SU-DHL-6 (cell line): ENCODE data around the gene FAM53B.
A peak's percentile ranks its signal among the peaks of the same experiment; 100 is the strongest.
"Not testable (repeated sequence)": the region's sequence is repeated elsewhere in the genome, so short reads cannot be mapped to it uniquely, and the experiment has no call there.

Experiments
- H2AFZ ChIP-seq: fragments of 200-600 bp; sonication (generic); 2 replicates; pipeline ENCODE4 v1.6.1; 2014; ENCODE audit warnings: low read depth, mild to moderate bottlenecking, moderate library complexity, mixed read lengths, antibody characterized with exemption, low read length; ENCODE audit not compliant: severe bottlenecking
- H3F3A ChIP-seq: fragments of 200-600 bp; shearing (Covaris generic); 2 replicates; pipeline ENCODE4 v1.6.0; 2016; ENCODE audit warnings: antibody characterized with exemption, mild to moderate bottlenecking; ENCODE audit not compliant: insufficient read depth
- H3K27ac ChIP-seq: fragments of 200-600 bp; sonication (generic); 2 replicates; pipeline ENCODE4 v1.5.1; 2016; ENCODE audit warnings: low read depth, mild to moderate bottlenecking, low read length, moderate library complexity, mixed read lengths
- H3K27me3 ChIP-seq: fragments of 200-600 bp; sonication (generic), shearing (Covaris generic); 2 replicates; pipeline ENCODE4 v1.6.0; 2014; ENCODE audit warnings: mild to moderate bottlenecking, low read length
- H3K36me3 ChIP-seq: fragments of 200-600 bp; sonication (generic); 2 replicates; pipeline ENCODE4 v1.6.1; 2014; ENCODE audit warnings: mild to moderate bottlenecking, low read length, mixed read lengths
- H3K4me2 ChIP-seq: fragments of 300-600, 200-600 bp; shearing (Covaris generic), sonication (generic); 2 replicates; pipeline ENCODE4 v1.6.0; 2014; ENCODE audit warnings: low read length, low read depth, mild to moderate bottlenecking; ENCODE audit not compliant: poor library complexity, severe bottlenecking
- H3K4me3 ChIP-seq: fragments of 200-600 bp; sonication (generic); 2 replicates; pipeline ENCODE4 v1.5.1; 2014; ENCODE audit warnings: antibody characterized with exemption, low read length, mild to moderate bottlenecking, mixed read lengths; ENCODE audit not compliant: insufficient read depth, poor library complexity, severe bottlenecking
- H3K79me2 ChIP-seq: fragments of 200-600 bp; sonication (generic); 2 replicates; pipeline ENCODE4 v1.6.1; 2014; ENCODE audit warnings: mild to moderate bottlenecking, low read length, moderate library complexity; ENCODE audit not compliant: insufficient read depth
- H3K9ac ChIP-seq: fragments of 200-600 bp; sonication (generic); 2 replicates; pipeline ENCODE4 v1.7.0; 2014; ENCODE audit warnings: mild to moderate bottlenecking, low read length
- H3K9me2 ChIP-seq: fragments of 200-600 bp; sonication (generic); replicated peaks from 2 replicates; pipeline ENCODE4 v1.6.1; 2014; ENCODE audit warnings: low read length; ENCODE audit not compliant: insufficient read depth
- H3K9me3 ChIP-seq: fragments of 200-600 bp; sonication (generic); 2 replicates; pipeline ENCODE4 v1.6.1; 2014; ENCODE audit warnings: low read length, mixed read lengths; ENCODE audit not compliant: insufficient read depth
- H4K20me1 ChIP-seq: fragments of 200-600 bp; sonication (generic); 2 replicates; pipeline ENCODE4 v1.6.1; 2014; ENCODE audit warnings: low read depth, mild to moderate bottlenecking, antibody characterized with exemption, low read length, moderate library complexity, mixed read lengths
- EZH2phosphoT487 ChIP-seq: fragments of 200-600 bp; sonication (generic), shearing (Covaris generic); conservative IDR thresholded peaks from 2 replicates; pipeline ENCODE4 v1.6.1; 2018; ENCODE audit warnings: mild to moderate bottlenecking, antibody characterized with exemption, low read length, moderate library complexity, mixed read lengths
- TF ChIP-seq, protein P1 (sequence below): fragments of 200-600 bp; sonication (generic); IDR thresholded peaks from one replicate; pipeline ENCODE4 v1.5.1; 2017; ENCODE audit warnings: antibody characterized with exemption, mild to moderate bottlenecking, low read length, moderate library complexity; ENCODE audit not compliant: insufficient read depth, poor library complexity, severe bottlenecking

The FAM53B gene

DNA sequence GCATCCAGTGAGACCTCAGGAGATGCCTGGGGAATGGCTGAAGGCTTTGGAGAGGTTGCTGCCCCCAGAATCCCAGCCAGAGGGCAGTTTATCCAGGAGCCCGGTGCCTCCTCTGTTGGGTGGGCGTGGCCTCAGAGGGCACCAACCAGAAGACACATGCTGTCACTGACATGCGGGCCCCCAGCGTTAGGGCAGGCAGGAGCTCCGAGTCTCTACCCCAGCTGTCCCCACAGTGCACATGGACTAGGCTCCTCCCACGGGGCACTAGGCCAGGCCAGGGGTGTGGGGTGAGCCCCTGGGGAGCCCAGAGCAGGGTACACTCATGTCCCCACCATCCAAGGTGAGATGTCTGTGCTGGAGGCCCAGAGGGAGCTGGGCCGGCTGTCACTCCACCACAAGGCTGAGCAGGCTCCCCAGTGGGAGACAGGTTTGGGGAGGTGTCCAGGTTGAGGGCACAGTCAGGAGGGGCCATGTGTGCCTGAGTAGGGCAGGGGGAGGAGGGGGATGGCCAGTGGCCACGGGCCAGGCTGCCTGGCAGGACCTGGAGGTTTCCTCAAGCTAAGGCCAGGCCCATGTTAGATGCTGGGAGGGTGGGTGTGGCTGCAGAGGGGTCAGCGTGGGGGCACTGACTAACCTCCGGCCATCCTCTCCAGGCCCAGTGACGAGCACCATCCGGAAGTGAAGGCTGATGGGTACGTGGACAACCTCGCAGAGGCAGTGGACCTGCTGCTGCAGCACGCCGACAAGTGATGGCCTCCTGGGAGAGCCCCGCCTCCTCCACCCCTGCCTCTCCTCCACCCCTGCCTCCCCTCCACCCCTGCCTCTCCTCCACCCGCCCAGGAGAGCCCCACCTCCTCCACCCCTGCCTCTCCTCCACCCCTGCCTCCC lies 131.3 kb downstream of the FAM53B start:
- TF ChIP-seq, protein P1, sequence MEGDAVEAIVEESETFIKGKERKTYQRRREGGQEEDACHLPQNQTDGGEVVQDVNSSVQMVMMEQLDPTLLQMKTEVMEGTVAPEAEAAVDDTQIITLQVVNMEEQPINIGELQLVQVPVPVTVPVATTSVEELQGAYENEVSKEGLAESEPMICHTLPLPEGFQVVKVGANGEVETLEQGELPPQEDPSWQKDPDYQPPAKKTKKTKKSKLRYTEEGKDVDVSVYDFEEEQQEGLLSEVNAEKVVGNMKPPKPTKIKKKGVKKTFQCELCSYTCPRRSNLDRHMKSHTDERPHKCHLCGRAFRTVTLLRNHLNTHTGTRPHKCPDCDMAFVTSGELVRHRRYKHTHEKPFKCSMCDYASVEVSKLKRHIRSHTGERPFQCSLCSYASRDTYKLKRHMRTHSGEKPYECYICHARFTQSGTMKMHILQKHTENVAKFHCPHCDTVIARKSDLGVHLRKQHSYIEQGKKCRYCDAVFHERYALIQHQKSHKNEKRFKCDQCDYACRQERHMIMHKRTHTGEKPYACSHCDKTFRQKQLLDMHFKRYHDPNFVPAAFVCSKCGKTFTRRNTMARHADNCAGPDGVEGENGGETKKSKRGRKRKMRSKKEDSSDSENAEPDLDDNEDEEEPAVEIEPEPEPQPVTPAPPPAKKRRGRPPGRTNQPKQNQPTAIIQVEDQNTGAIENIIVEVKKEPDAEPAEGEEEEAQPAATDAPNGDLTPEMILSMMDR, result no peak
- no peak for TF ChIP-seq EZH2phosphoT487
- no peaks in the 10 kb centered on the region for H3K9me2 ChIP-seq
- H3K27me3 ChIP-seq, result no peaks in the 10 kb centered on the region
- H3K4me2 ChIP-seq, result peak overlapping the region; percentile 72
- H3K36me3 ChIP-seq, result no peaks in the 10 kb centered on the region
- H2AFZ ChIP-seq, result no peak overlapping the region
- no peak overlapping the region for H3K4me3 ChIP-seq
- H3K9me3 ChIP-seq, result no peaks in the 10 kb centered on the region
- H3F3A ChIP-seq, result peaks cover 53% of the 10 kb centered on the region
- H3K79me2 ChIP-seq, result no peaks in the 10 kb centered on the region; the same call in 1 of the 2 replicates
- H3K9ac ChIP-seq, result peak overlapping the region; percentile 63
- no peaks in the 10 kb centered on the region for H4K20me1 ChIP-seq
- H3K27ac ChIP-seq, result peak overlapping the region; percentile 99

DNA sequence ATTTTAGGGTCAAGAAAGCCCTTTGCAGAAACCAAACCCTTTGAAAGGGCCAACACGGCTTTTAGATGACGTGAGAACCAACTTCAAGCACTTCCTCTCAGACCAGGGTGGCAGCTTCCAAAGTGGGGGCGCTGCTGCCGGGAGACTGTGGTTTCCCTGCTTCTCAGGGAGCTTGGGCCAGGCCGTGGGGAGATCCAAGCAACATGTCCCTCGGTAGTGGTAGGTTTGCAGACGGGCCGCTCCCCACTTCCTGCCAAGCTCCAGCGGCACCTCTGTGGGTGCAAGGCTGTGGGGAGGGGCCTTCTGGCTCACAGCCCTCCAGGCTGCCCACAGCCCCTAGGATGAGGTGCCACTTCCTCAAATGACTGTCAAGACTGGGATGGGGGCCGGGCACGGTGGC lies 132.4 kb downstream of the FAM53B start:
- H3K4me2 ChIP-seq, result peak overlapping the region; percentile 72
- no peaks in the 10 kb centered on the region for H3K9me2 ChIP-seq
- H3K9ac ChIP-seq, result peak overlapping the region; percentile 63
- H3F3A ChIP-seq, result peaks cover 52% of the 10 kb centered on the region
- no peaks in the 10 kb centered on the region for H3K9me3 ChIP-seq
- no peak overlapping the region for H3K4me3 ChIP-seq
- H4K20me1 ChIP-seq, result no peaks in the 10 kb centered on the region
- H3K27ac ChIP-seq, result peak overlapping the region; percentile 99
- no peak overlapping the region for H2AFZ ChIP-seq
- no peak for TF ChIP-seq EZH2phosphoT487
- TF ChIP-seq, protein P1, result no peak
- no peaks in the 10 kb centered on the region for H3K79me2 ChIP-seq
- no peaks in the 10 kb centered on the region for H3K36me3 ChIP-seq
- H3K27me3 ChIP-seq, result no peaks in the 10 kb centered on the region

DNA sequence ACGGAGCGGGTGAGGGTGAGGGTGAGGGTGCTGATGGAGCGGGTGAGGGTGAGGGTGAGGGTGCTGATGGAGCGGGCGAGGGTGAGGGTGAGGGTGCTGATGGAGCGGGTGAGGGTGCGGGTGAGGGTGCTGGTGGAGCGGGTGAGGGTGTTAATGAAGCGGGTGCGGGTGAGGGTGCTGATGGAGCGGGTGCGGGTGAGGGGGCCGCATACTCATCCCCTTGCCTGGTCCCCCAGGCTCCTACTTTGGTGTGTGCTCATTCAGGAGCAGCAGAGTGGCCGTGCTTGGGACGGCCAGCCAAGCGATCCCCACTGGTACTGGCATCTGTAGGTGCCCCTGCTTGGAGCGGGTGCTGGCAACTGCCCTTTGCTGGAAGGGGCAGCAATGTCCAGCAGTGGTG lies 133.3 kb downstream of the FAM53B start:
- H3K9me3 ChIP-seq, H3K79me2 ChIP-seq, H3K27me3 ChIP-seq, H4K20me1 ChIP-seq, H2AFZ ChIP-seq, H3K9me2 ChIP-seq, H3K36me3 ChIP-seq, H3K4me3 ChIP-seq: not testable (repeated sequence)
- Histone ChIP-seq H3F3A (peaks cover 58% of the 10 kb centered on the region), H3K4me2 (peak overlapping the region; percentile 72), H3K9ac (peak overlapping the region; percentile 63), H3K27ac (peak overlapping the region; percentile 99)

DNA sequence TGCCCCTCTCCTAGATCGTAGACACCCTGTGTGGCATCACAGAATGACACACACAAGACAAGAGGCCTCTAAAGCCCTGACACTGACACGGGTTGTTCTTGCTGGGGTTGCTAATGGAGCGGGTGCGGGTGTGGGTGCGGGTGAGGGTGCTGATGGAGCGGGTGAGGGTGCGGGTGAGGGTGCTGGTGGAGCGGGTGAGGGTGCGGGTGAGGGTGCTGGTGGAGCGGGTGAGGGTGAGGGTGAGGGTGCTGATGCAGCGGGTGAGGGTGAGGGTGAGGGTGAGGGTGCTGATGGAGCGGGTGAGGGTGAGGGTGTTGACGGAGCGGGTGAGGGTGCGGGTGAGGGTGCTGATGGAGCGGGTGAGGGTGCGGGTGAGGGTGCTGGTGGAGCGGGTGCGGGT lies 134.0 kb downstream of the FAM53B start:
- H4K20me1 ChIP-seq, H3K36me3 ChIP-seq, H3K9ac ChIP-seq, H3K4me2 ChIP-seq, H3K4me3 ChIP-seq, H2AFZ ChIP-seq, H3K27ac ChIP-seq, H3K27me3 ChIP-seq, H3K9me2 ChIP-seq, H3K9me3 ChIP-seq, H3K79me2 ChIP-seq: not testable (repeated sequence)
- peaks cover 64% of the 10 kb centered on the region for H3F3A ChIP-seq
